GM08714 (cell line): ENCODE results near the gene RFX2.
"Not testable (repeated sequence)": the region's sequence is repeated elsewhere in the genome, so short reads cannot be mapped to it uniquely, and the experiment has no call there.

Experiments used
- H3K4me3 ChIP-seq: fragments of 200-500 bp; sonication (Bioruptor generic); 2 replicates; pipeline ENCODE4 v1.5.1; 2014; ENCODE audit warnings: mild to moderate bottlenecking, low read length, inconsistent platforms
- ZNF274 ChIP-seq: IDR thresholded peaks from 2 replicates; pipeline ENCODE4 v1.6.1; 2012; ENCODE audit warnings: mild to moderate bottlenecking, low read depth, low read length

Gene RFX2

GRCh38 chr19:5973376-5973775, 136.9 kb downstream of the RFX2 start:
- TF ChIP-seq ZNF274, result no peak
- no peak overlapping the region for H3K4me3 ChIP-seq

GRCh38 chr19:5972355-5972731, 138.0 kb downstream of the RFX2 start:
- no peak for TF ChIP-seq ZNF274
- no peak overlapping the region for H3K4me3 ChIP-seq

GRCh38 chr19:5971714-5972354, 138.5 kb downstream of the RFX2 start:
- TF ChIP-seq ZNF274, result no peak
- no peak overlapping the region for H3K4me3 ChIP-seq

GRCh38 chr19:5969476-5969875, 140.8 kb downstream of the RFX2 start:
- no peak for TF ChIP-seq ZNF274
- no peak overlapping the region for H3K4me3 ChIP-seq

GRCh38 chr19:5968431-5969373, 141.6 kb downstream of the RFX2 start:
- no peak for TF ChIP-seq ZNF274

GRCh38 chr19:5967994-5968430, 142.3 kb downstream of the RFX2 start:
- H3K4me3 ChIP-seq, result no peak overlapping the region

More at GRCh38 chr19:5968431-5969373, 141.6 kb downstream of the RFX2 start:
- no peak overlapping the region for H3K4me3 ChIP-seq

GRCh38 chr19:5967571-5967970, 142.7 kb downstream of the RFX2 start:
- no peak overlapping the region for H3K4me3 ChIP-seq
- TF ChIP-seq ZNF274, result no peak

More at GRCh38 chr19:5967994-5968430, 142.3 kb downstream of the RFX2 start:
- no peak for TF ChIP-seq ZNF274

- TF ChIP-seq ZNF274, result no peak
Observed at GRCh38 chr19:5966941-5967340, 143.4 kb downstream of the RFX2 start.

GRCh38 chr19:5966215-5966614, 144.1 kb downstream of the RFX2 start:
- no peak overlapping the region for H3K4me3 ChIP-seq
- TF ChIP-seq ZNF274, result no peak

More at GRCh38 chr19:5966941-5967340, 143.4 kb downstream of the RFX2 start:
- H3K4me3 ChIP-seq, result no peak overlapping the region

- no peak overlapping the region for H3K4me3 ChIP-seq
- TF ChIP-seq ZNF274, result no peak
Observed at GRCh38 chr19:5964816-5965565, 145.3 kb downstream of the RFX2 start.

GRCh38 chr19:5963855-5964254, 146.4 kb downstream of the RFX2 start:
- H3K4me3 ChIP-seq, result no peak overlapping the region
- TF ChIP-seq ZNF274, result no peak

GRCh38 chr19:5963259-5963658, 147.0 kb downstream of the RFX2 start:
- H3K4me3 ChIP-seq, result not testable (repeated sequence)

GRCh38 chr19:5961969-5962945, 148.0 kb downstream of the RFX2 start:
- H3K4me3 ChIP-seq, result no peak overlapping the region

GRCh38 chr19:5961641-5961968, 148.7 kb downstream of the RFX2 start:
- not testable (repeated sequence) for H3K4me3 ChIP-seq

More at GRCh38 chr19:5961969-5962945, 148.0 kb downstream of the RFX2 start:
- TF ChIP-seq ZNF274, result no peak
